Measurements from ENCODE around the gene KIF1B. TPM values are rescaled to one million over a fixed set of nuclear protein-coding genes. Genes with fewer than 3 reads are reported as not detected.

Gene KIF1B
- total RNA-seq, 1 experiment from 2014 or later: 69.5 TPM

DNA sequence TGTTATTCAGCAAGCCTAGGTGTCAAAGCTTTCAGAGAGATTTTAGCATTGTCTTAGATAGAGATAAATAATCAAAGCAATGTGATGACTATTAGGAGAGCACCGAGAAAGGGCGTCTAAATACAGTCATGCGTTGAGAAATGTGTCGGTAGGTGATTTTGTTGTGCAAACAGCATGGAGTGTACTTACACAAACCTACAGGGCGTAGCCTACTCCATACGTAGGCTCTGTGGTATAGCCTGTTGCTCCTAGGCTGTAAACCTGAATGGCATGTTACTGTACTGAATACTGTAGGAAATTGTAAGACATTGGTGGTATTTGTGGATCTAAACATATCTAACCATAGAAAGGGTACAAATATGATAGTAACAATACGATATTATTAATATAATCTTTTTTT is 31.8 kb downstream of the KIF1B start:
- no peaks in the 10 kb centered on the region for H3K36me3 ChIP-seq (ENCODE audit: insufficient read depth, low read length, poor library complexity, severe bottlenecking)
- no peaks in the 10 kb centered on the region for H3K9me3 ChIP-seq (ENCODE audit: low read depth, low read length, poor library complexity, severe bottlenecking)
- H3K27me3 ChIP-seq (replicated peaks; ENCODE audit: insufficient read depth, low read depth, low read length, poor library complexity): no peaks in the 10 kb centered on the region
- intact Hi-C loops (cut with micrococcal nuclease; ENCODE audit: unreplicated experiment): no loop called here
- no peaks in the 10 kb centered on the region for H3K4me1 ChIP-seq (ENCODE audit: insufficient read depth, low read length, poor library complexity, severe bottlenecking)
- TF ChIP-seq, protein P1, sequence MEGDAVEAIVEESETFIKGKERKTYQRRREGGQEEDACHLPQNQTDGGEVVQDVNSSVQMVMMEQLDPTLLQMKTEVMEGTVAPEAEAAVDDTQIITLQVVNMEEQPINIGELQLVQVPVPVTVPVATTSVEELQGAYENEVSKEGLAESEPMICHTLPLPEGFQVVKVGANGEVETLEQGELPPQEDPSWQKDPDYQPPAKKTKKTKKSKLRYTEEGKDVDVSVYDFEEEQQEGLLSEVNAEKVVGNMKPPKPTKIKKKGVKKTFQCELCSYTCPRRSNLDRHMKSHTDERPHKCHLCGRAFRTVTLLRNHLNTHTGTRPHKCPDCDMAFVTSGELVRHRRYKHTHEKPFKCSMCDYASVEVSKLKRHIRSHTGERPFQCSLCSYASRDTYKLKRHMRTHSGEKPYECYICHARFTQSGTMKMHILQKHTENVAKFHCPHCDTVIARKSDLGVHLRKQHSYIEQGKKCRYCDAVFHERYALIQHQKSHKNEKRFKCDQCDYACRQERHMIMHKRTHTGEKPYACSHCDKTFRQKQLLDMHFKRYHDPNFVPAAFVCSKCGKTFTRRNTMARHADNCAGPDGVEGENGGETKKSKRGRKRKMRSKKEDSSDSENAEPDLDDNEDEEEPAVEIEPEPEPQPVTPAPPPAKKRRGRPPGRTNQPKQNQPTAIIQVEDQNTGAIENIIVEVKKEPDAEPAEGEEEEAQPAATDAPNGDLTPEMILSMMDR (conservative IDR thresholded peaks at IDR 0.05; ENCODE audit: low read depth, low read length): no peak
- TF ChIP-seq EZH2 (IDR thresholded peaks at IDR 0.05; ENCODE audit: borderline replicate concordance, low read depth, low read length, poor library complexity, severe bottlenecking): no peak
- no peak overlapping the region for H3K4me3 ChIP-seq (ENCODE audit: low read depth, low read length, poor library complexity, severe bottlenecking)
- DNase-seq (ENCODE audit: low spot score): no peak
- H3K27ac ChIP-seq (ENCODE audit: low read depth, low read length, poor library complexity, severe bottlenecking): no peak overlapping the region
- CTCF ChIA-PET: no interaction called here
- BruUV-seq (replicated peaks): no TSS peak
- POLR2A ChIA-PET (ENCODE audit: low non-redundant PET): no interaction called here

DNA sequence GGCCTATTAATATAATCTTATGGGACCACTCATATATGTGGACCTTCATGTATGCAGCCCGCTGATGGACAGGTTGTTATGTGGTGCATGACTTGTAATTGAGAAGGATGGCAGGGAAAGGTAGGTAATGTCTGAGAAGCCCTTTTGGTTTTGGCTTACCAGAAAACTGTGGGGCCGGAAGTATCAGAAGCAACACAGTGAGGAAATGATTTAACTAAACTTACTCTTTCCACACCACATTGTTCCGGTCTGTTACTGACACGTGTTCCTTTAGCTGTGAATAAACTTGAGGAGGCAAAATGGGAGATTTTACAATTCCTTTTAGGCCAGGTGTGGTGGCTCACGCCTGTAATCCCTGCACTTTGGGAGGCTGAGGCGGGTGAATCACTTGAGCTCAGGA is 32.4 kb downstream of the KIF1B start:
- ChIA-PET POLR2A (ENCODE audit: low non-redundant PET) (no interaction called here), CTCF (no interaction called here)
- H3K27me3 ChIP-seq (replicated peaks; ENCODE audit: insufficient read depth, low read depth, low read length, poor library complexity): no peaks in the 10 kb centered on the region
- H3K36me3 ChIP-seq (ENCODE audit: insufficient read depth, low read length, poor library complexity, severe bottlenecking): no peaks in the 10 kb centered on the region
- no TSS peak for BruUV-seq (replicated peaks)
- H3K27ac ChIP-seq (ENCODE audit: low read depth, low read length, poor library complexity, severe bottlenecking): no peak overlapping the region
- H3K4me3 ChIP-seq (ENCODE audit: low read depth, low read length, poor library complexity, severe bottlenecking): no peak overlapping the region
- DNase-seq (ENCODE audit: low spot score): no peak
- TF ChIP-seq EZH2 (IDR thresholded peaks at IDR 0.05; ENCODE audit: borderline replicate concordance, low read depth, low read length, poor library complexity, severe bottlenecking): no peak
- TF ChIP-seq, protein P1 (conservative IDR thresholded peaks at IDR 0.05; ENCODE audit: low read depth, low read length): no peak
- intact Hi-C loops (cut with micrococcal nuclease; ENCODE audit: unreplicated experiment): no loop called here
- no peaks in the 10 kb centered on the region for H3K4me1 ChIP-seq (ENCODE audit: insufficient read depth, low read length, poor library complexity, severe bottlenecking)
- no peaks in the 10 kb centered on the region for H3K9me3 ChIP-seq (ENCODE audit: low read depth, low read length, poor library complexity, severe bottlenecking)

DNA sequence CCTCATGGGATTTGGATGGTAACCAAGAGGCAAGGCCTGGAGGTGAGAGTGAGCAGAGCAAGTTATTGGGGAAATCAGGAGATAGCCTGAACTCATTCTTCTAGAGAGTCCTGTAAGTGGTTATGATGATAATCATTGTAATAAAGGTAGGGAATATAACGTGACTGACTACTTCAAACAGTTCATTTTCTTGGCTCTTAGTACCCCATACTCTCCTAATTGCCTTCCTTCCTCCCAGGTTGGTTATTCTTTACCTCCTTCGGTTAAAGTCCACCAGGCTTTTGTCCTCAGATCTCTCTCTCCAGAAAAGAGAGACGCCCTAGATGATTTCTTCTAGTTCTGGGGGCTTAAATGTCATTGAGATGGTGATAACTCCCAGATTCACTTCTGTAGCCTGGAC is 35.3 kb downstream of the KIF1B start:
- no peaks in the 10 kb centered on the region for H3K4me1 ChIP-seq (ENCODE audit: insufficient read depth, low read length, poor library complexity, severe bottlenecking)
- H3K36me3 ChIP-seq (ENCODE audit: insufficient read depth, low read length, poor library complexity, severe bottlenecking): no peaks in the 10 kb centered on the region
- H3K27me3 ChIP-seq (replicated peaks; ENCODE audit: insufficient read depth, low read depth, low read length, poor library complexity): no peaks in the 10 kb centered on the region
- no peak for DNase-seq (ENCODE audit: low spot score)
- ChIA-PET POLR2A (ENCODE audit: low non-redundant PET) (no interaction called here), CTCF (no interaction called here)
- H3K27ac ChIP-seq (ENCODE audit: low read depth, low read length, poor library complexity, severe bottlenecking): no peak overlapping the region
- intact Hi-C loops (cut with micrococcal nuclease; ENCODE audit: unreplicated experiment): no loop called here
- no peak overlapping the region for H3K4me3 ChIP-seq (ENCODE audit: low read depth, low read length, poor library complexity, severe bottlenecking)
- TF ChIP-seq EZH2 (IDR thresholded peaks at IDR 0.05; ENCODE audit: borderline replicate concordance, low read depth, low read length, poor library complexity, severe bottlenecking): no peak
- TF ChIP-seq, protein P1 (conservative IDR thresholded peaks at IDR 0.05; ENCODE audit: low read depth, low read length): no peak
- no TSS peak for BruUV-seq (replicated peaks)
- no peaks in the 10 kb centered on the region for H3K9me3 ChIP-seq (ENCODE audit: low read depth, low read length, poor library complexity, severe bottlenecking)
